Skin of body (tissue), 2 donors: Measurements from ENCODE around the gene KIF6. TPM values are rescaled to one million over a fixed set of nuclear protein-coding genes. Genes with fewer than 3 reads are reported as not detected.
A peak's percentile ranks its signal among the peaks of the same experiment; 100 is the strongest.

ENCODE experiments used
- DNase-seq: peaks from one replicate; lab custom pipeline; 2025; lab: John Stamatoyannopoulos, UW
- total RNA-seq: library from RNA; depleted of rRNA; stranded (reverse); fragments of >200 nt; gene quantifications from one replicate; pipeline ENCODE4 v1.2.3, GENCODE V29; 2014

Gene KIF6
- total RNA-seq, 1 donor from 2014 or later, result 0.79 TPM

GRCh38 chr6:39421383-39422225, 303.6 kb downstream of the KIF6 start:
- peak; percentile 9 for DNase-seq

DNA sequence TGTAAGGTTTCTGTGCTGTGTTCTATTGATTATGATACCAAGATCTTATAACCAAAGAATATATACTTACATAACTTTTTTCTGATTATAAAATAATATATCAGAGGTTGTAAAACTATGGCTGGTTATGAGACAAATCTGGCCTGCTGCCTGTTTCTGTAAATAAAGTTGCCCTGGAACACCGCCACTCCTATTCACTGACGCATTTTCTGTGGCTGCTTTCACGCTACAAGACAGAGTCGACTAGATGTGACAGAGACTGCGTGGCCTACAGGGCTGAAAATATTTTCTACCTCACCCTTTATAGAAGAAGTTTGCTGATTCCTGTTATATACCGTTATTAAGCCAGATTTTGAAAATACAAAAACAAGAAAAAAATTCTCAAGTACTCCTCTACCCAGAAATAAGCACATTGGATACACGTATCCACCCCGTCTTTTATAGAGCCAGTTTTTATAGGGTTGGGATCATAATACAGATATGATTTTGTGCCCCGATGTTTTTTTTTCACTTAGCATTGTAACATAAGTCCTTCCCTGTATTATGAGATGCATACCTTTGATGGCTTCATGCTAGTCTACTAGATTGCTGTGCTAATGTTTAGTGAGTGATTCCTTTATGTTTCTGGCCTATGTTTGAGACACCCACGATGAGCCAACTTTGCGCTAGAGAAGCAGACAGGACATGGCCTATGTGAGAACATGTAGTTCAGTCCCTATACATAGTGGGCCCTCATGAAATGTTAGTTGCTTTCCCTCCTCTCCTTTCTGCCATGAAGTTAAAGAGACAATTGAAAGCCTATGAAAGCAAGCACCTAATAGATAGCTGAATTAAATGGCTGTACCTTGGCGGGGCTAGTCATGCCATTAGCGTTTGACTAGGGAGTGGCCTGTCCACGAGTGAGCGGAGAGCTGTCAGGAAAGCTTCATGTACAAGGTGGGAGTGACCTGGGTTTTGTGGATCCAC, 304.6 kb downstream of the KIF6 start:
- DNase-seq, result peak; percentile 26

DNA sequence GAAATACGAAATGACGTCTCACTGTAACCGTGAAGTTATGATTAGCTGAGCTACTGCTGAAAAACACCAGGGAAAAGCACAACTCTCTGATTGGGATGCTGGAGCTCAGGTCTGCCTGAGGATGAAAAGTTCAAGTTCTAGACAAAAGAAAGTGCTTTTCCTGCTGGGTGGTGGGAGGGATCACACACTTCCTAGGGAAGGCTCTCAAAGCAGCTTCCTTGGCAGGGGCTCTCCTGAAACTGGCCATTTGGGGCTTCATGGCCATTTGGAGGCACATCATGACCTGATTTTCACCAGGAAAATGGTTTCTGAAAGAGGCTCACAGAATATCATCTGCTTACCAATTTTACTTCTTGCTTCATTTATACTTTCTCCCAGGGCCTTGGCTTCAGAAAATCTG, 305.6 kb downstream of the KIF6 start:
- no peak for DNase-seq

GRCh38 chr6:39417440-39417839, 307.8 kb downstream of the KIF6 start:
- DNase-seq, result no peak

DNA sequence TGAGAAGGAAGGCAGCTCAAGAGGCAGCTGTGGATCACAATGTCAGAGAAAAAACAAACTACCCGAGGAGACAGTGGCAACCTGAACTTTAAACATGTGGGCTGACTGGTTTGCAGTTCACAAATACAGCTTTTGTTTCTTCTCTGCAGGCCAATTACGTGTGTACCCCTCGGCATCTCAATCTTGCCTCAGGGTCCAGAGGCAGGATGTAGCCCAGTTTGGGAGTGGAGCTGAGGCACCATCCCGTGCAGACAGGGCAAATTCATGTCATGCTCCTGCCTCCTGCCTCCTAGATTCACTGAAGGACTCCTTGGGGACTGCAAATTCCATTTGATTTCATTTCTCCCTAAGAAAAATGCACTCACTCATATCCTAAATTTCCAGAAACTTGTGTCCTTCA, 308.5 kb downstream of the KIF6 start:
- DNase-seq, result no peak

- no peak for DNase-seq
Measured at GRCh38 chr6:39416026-39416425, 309.2 kb downstream of the KIF6 start.

DNA sequence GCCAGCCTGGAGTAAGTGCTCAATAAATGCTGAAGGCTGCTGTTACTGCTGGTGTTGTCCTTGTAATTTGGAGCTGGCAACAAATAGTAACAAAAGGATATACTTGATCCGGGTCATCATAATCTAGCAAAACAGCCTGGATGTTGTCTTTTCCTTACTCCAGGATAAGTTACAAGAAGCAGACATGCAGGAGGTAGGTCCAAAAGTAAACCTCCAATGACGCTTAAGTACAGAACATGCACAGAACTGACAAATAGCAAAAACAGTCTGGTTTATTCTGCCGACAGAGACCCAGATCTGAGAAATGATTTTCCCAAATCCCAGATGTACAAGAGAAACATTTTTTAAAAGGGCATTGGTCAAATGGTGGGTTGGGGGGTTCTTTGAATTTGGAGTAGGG, 309.7 kb downstream of the KIF6 start:
- no peak for DNase-seq

GRCh38 chr6:39411465-39411864, 313.7 kb downstream of the KIF6 start:
- DNase-seq, result no peak

- no peak for DNase-seq
Measured at GRCh38 chr6:39411001-39411400, 314.2 kb downstream of the KIF6 start.

- DNase-seq, result no peak
Measured at GRCh38 chr6:39409889-39410288, 315.3 kb downstream of the KIF6 start.

DNA sequence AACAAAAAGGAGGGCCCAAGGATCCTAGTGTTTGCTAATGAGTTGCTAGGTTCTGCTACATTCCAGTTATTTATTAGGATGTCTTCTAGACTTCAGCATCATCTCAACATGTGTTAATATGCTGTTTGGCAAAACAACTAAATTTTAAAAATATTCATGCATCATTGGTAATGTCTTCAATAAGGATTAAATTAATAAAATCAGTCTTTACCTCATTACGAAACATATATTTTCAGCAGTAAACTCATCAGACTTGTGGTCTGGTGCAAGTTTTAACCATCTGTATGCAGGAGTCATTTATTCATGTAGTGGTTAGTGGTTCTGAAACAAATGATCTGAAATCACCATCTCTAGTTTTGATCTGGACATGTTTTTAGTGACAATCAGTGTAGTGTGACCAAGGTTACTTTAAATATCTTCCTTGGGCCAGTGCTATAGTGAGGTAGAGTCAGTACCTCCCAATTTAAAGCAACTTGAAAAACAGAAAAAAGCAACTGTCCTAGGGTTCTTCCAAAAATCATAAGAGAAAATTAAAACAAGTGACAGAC, 317.7 kb downstream of the KIF6 start:
- peak; percentile 74 for DNase-seq

- DNase-seq, result no peak
Measured at GRCh38 chr6:39404312-39404711, 320.9 kb downstream of the KIF6 start.

DNA sequence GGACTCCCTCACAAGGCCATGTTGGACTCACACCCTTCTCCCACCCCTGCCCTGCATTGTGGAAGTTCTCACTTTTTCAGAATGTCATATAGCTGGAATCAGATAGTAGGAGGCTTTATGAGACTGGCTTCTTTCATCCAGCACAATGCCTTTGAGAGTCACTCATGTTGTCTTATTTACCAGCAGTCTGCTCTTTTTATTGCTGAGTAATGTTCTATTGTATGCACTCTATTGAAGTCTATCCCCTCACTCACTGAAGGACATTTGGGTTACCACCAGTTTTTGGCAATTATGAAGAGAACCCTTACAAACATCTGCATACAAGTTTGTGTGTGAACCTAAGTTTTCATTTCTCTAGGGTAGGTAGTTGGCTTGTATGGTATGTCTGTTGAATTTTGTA, 321.9 kb downstream of the KIF6 start:
- no peak for DNase-seq

DNA sequence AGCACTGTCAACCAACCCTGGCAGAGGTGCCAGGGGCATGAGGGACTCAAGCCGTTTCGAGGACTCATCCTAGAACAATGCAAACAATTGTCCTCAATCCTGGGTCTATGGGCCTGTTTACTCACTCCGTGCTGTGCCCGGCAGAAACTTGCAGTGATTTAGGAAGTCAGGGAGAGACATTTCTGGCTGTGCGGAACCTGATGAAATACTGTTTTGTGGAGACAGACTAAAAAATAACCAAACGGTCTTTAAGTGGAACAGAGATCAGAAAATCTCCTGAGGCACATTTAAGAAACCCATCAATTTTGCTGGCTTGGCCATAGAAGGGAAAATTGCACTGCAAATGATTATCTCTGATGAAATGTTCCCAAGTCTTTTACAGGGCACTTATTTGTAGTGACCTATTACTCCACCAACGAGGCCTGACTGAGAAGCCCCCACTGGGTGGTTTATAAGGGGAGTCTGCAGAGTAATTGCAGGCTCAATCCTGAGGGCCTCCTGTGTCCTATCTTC, 322.9 kb downstream of the KIF6 start:
- peak; percentile 54 for DNase-seq

- DNase-seq, result no peak
Measured at GRCh38 chr6:39401376-39401775, 323.8 kb downstream of the KIF6 start.

DNA sequence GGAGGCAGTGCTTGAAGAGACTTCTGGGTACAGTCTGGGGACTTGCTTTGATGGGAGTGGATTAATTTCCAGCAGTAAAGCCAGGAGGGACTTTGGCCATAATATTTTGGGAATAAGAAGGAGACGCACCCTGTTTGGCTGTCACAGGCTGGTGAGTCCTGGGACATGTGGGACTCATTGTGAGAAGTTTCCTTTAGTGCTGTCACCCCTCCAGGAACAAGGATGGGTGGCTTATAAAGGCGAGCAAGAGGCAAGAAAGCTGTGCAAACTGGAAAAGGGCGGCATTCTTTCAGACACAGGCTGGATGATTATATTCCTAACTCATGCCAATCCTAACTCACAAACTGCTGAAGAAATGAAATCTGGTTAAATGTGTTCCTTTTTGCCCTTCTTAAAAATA, 325.2 kb downstream of the KIF6 start:
- DNase-seq, result no peak

DNA sequence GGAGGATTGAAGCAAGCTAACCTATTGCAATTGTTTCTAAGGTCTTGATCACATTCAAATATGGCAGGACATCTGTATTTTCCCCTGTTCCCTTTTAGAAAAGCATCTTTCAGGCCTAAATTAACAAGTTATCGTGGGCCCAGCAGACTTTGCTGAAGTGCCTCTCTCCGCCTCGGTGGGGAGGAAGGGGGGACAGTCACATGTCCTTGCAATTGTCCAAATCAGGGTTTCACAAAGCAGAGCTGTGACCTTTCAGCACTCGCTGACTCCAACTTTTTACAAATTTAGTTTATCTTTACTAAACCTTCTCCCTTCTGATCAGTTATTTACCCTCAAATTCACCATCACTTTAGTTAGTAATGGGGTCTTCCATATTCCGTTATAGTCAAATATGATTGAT, 328.4 kb downstream of the KIF6 start:
- no peak for DNase-seq

- no peak for DNase-seq
Measured at GRCh38 chr6:39393075-39393474, 332.1 kb downstream of the KIF6 start.

DNA sequence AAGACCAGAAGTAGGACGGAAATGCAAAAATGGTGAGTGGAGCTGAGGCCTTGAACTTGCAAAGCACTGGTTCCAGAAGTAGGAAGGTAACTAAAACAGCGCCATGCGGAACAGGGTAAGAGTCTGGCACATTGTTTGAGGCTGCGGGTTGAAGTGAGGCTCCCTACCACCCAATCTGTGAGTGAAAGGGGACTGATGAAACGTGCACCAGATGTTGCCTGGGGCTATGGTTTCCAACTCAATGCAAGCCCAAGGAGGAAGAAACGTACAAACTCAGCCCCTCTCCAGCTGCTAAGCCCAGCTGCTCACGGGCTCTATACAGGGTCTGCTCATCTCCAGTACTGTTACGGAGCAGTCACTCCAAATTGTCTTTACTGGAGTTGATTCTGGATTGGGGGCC, 334.0 kb downstream of the KIF6 start:
- no peak for DNase-seq

DNA sequence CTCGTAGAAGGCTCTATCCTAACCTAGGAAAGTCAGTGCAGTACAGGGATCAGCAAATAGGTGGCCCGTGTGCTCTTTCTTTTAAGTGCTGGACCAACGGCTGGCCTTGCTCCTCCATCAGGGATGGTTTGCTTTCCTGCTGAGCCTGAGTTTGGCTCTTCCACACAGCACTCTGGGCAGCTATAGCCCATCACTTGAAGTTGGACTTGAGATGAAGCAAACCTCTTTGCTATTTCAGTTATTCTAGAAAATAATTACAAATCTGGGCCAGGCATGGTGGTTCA, 335.8 kb downstream of the KIF6 start:
- DNase-seq, result no peak

DNA sequence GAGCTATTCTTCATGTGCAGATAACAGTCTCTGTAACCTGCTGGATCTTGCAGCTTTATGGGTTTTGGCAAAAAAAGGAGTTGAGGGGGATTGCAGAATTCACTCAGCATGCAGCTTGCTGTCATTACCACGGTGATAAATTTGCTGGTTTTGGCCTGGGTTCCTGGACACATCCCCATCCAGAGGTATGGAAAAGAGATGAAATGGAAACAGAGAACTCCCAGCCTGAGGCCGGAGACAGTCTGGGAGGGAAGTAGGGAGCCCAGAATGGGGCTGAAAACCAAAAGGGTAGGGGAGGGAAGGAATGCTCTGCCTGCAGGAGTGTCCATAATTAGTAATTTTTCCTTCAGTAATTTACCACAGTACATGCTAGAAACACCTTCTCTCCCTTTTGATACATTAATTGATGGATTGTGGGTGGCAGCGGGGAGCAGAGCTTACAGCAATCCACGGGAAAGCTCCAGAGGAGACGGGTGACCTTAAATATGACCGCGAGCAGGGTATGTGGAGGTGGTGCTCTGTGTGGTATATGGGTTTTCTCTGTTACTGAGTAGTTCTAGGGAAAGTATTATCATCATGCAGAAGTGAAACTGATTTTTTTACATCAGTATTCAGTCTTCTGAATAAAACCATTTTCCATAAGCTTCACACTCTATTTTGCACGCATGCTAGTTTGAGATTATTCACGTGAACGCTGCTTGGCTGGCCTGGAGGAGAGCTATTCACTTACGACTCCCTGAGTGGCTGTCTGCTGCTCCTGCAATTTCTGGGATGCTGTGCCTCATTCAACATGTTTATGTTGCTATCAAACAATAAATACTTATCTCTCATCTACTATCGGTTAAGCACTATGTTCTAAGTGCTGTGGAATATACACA, 336.4 kb downstream of the KIF6 start:
- DNase-seq, result peak; percentile 61
